ENCODE results near the gene LDB2. TPM values are rescaled to one million over a fixed set of nuclear protein-coding genes. Genes with fewer than 3 reads are reported as not detected.

Gene LDB2
- total RNA-seq, 2 donors from 2014 or later = 11.4 to 14.5 TPM

- DNase-seq = no peak
- Mint-ChIP-seq H3K4me3 (no peak overlapping the region), H3K36me3 (ENCODE audit: low read depth) (no peaks in the 10 kb centered on the region), H3K27ac (no peak overlapping the region), H3K4me1 (no peaks in the 10 kb centered on the region), H3K9me3 (peaks cover 6% of the 10 kb centered on the region), H3K27me3 (ENCODE audit: insufficient read depth) (peaks cover 2% of the 10 kb centered on the region)
- Histone ChIP-seq H3K36me3 (ENCODE audit: control insufficient read depth, insufficient read depth, low read length) (no peaks in the 10 kb centered on the region), H3K9ac (ENCODE audit: extremely low read depth, low read length, poor library complexity, severe bottlenecking) (no peak overlapping the region), H3K27me3 (ENCODE audit: control insufficient read depth, insufficient read depth, low read length, poor library complexity, severe bottlenecking) (no peaks in the 10 kb centered on the region), H3K9me3 (ENCODE audit: control insufficient read depth, low read length) (no peaks in the 10 kb centered on the region), H3K27ac (ENCODE audit: low read depth, low read length) (no peak overlapping the region), H3K4me1 (ENCODE audit: control insufficient read depth, insufficient read depth, low read length) (no peaks in the 10 kb centered on the region), H3K4me3 (ENCODE audit: low read length) (no peak overlapping the region)
- 91 to 100% methylated on average over 1 to 3 of the region's 3 CpGs for WGBS, 2 experiments (ENCODE audit: insufficient coverage in 1 of 2, insufficient read length in 1 of 2)
- no peak for TF ChIP-seq CTCF (conservative IDR thresholded peaks at IDR 0.05)
These were observed 409.2 kb downstream of the LDB2 start for GRCh38 chr4:16489226-16489625.

GRCh38 chr4:16488084-16488483 lies 410.4 kb downstream of the LDB2 start:
- Histone ChIP-seq H3K9ac (ENCODE audit: extremely low read depth, low read length, poor library complexity, severe bottlenecking) (no peak overlapping the region), H3K4me3 (ENCODE audit: low read length) (no peak overlapping the region), H3K27me3 (ENCODE audit: control insufficient read depth, insufficient read depth, low read length, poor library complexity, severe bottlenecking) (no peaks in the 10 kb centered on the region), H3K36me3 (ENCODE audit: control insufficient read depth, insufficient read depth, low read length) (no peaks in the 10 kb centered on the region), H3K9me3 (ENCODE audit: control insufficient read depth, low read length) (no peaks in the 10 kb centered on the region), H3K27ac (ENCODE audit: low read depth, low read length) (no peak overlapping the region), H3K4me1 (ENCODE audit: control insufficient read depth, insufficient read depth, low read length) (no peaks in the 10 kb centered on the region)
- Mint-ChIP-seq H3K27ac (no peak overlapping the region), H3K4me1 (no peaks in the 10 kb centered on the region), H3K27me3 (ENCODE audit: insufficient read depth) (peaks cover 2% of the 10 kb centered on the region), H3K36me3 (ENCODE audit: low read depth) (no peaks in the 10 kb centered on the region), H3K9me3 (peaks cover 6% of the 10 kb centered on the region), H3K4me3 (no peak overlapping the region)
- TF ChIP-seq CTCF (conservative IDR thresholded peaks at IDR 0.05) = no peak
- no peak for DNase-seq
- 95 to 100% methylated on average over 1 of the region's 1 CpG for WGBS, 2 experiments (ENCODE audit: insufficient coverage in 1 of 2, insufficient read length in 1 of 2)

- H3K27ac Mint-ChIP-seq = no peak overlapping the region
- no peaks in the 10 kb centered on the region for H3K36me3 Mint-ChIP-seq (ENCODE audit: low read depth)
- Histone ChIP-seq H3K9me3 (ENCODE audit: control insufficient read depth, low read length) (no peaks in the 10 kb centered on the region), H3K36me3 (ENCODE audit: control insufficient read depth, insufficient read depth, low read length) (no peaks in the 10 kb centered on the region), H3K9ac (ENCODE audit: extremely low read depth, low read length, poor library complexity, severe bottlenecking) (no peak overlapping the region), H3K4me3 (ENCODE audit: low read length) (no peak overlapping the region), H3K27me3 (ENCODE audit: control insufficient read depth, insufficient read depth, low read length, poor library complexity, severe bottlenecking) (no peaks in the 10 kb centered on the region), H3K27ac (ENCODE audit: low read depth, low read length) (no peak overlapping the region), H3K4me1 (ENCODE audit: control insufficient read depth, insufficient read depth, low read length) (no peaks in the 10 kb centered on the region)
- DNase-seq = no peak
- WGBS, 2 experiments (ENCODE audit: insufficient coverage in 1 of 2, insufficient read length in 1 of 2) = 94% methylated on average over 3 to 4 of the region's 4 CpGs
- peaks cover 2% of the 10 kb centered on the region for H3K27me3 Mint-ChIP-seq (ENCODE audit: insufficient read depth)
- no peak overlapping the region for H3K4me3 Mint-ChIP-seq
- TF ChIP-seq CTCF (conservative IDR thresholded peaks at IDR 0.05) = no peak
- H3K4me1 Mint-ChIP-seq = peaks cover 7% of the 10 kb centered on the region
- peaks cover 6% of the 10 kb centered on the region for H3K9me3 Mint-ChIP-seq
These were observed 413.7 kb downstream of the LDB2 start for GRCh38 chr4:16484711-16485110.
